HG03442 (cell line): ENCODE results near the gene ADCY4.

ENCODE experiments used
- ATAC-seq: cut with Tn5 transposase; IDR thresholded peaks from one replicate; pipeline ENCODE4 v1.9.1; 2021; ENCODE audit warnings: mild to moderate bottlenecking, moderate library complexity; ENCODE audit not compliant: unreplicated experiment

ADCY4 gene

GRCh38 chr14:24317141-24317928, 17.5 kb downstream of the ADCY4 start:
- ATAC-seq: no peak

DNA sequence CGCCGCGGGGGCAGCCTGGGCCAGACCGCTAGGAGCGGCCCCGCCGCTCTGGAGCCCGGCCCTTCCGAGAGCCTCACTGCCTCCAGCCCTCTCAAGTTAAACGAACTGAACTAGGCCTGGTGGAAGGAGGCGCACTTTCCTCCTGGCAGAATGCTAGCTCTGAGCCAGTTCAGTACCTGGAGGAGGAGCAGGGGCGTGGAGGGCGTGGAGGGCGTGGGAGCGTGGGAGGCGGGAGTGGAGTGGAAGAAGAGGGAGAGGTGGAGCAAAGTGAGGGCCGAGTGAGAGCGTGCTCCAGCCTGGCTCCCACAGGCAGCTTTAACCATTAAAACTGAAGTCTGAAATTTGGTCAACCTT, 18.3 kb downstream of the ADCY4 start:
- no peak for ATAC-seq

DNA sequence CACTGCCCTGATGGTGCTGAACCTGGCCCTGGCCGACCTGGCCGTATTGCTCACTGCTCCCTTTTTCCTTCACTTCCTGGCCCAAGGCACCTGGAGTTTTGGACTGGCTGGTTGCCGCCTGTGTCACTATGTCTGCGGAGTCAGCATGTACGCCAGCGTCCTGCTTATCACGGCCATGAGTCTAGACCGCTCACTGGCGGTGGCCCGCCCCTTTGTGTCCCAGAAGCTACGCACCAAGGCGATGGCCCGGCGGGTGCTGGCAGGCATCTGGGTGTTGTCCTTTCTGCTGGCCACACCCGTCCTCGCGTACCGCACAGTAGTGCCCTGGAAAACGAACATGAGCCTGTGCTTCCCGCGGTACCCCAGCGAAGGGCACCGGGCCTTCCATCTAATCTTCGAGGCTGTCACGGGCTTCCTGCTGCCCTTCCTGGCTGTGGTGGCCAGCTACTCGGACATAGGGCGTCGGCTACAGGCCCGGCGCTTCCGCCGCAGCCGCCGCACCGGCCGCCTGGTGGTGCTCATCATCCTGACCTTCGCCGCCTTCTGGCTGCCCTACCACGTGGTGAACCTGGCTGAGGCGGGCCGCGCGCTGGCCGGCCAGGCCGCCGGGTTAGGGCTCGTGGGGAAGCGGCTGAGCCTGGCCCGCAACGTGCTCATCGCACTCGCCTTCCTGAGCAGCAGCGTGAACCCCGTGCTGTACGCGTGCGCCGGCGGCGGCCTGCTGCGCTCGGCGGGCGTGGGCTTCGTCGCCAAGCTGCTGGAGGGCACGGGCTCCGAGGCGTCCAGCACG, 18.9 kb downstream of the ADCY4 start:
- ATAC-seq: no peak

DNA sequence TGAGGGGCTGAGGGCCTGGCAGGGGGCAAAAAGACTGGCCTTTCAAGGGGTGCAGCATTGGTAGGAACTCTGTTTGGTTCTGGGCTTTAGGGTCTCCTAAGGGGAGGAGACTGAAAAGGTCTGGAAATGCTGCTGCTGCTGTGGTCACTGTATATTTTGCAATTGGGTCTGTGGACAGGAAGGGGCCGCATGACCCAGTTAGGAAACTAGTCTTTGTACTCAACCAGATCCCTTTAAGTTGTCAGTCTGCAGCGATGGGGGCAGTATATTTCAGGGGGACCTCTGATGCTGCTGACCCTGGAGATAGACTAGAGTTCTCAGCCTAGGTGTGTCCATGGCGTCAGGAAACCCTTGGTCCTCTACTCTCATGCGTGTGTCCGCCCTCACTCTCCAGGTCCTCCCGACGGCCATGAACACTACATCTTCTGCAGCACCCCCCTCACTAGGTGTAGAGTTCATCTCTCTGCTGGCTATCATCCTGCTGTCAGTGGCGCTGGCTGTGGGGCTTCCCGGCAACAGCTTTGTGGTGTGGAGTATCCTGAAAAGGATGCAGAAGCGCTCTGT, 19.5 kb downstream of the ADCY4 start:
- no peak for ATAC-seq

- no peak for ATAC-seq
These were observed 20.3 kb downstream of the ADCY4 start for GRCh38 chr14:24314377-24315193.

- no peak for ATAC-seq
These were observed 21.0 kb downstream of the ADCY4 start for GRCh38 chr14:24313913-24314312.

DNA sequence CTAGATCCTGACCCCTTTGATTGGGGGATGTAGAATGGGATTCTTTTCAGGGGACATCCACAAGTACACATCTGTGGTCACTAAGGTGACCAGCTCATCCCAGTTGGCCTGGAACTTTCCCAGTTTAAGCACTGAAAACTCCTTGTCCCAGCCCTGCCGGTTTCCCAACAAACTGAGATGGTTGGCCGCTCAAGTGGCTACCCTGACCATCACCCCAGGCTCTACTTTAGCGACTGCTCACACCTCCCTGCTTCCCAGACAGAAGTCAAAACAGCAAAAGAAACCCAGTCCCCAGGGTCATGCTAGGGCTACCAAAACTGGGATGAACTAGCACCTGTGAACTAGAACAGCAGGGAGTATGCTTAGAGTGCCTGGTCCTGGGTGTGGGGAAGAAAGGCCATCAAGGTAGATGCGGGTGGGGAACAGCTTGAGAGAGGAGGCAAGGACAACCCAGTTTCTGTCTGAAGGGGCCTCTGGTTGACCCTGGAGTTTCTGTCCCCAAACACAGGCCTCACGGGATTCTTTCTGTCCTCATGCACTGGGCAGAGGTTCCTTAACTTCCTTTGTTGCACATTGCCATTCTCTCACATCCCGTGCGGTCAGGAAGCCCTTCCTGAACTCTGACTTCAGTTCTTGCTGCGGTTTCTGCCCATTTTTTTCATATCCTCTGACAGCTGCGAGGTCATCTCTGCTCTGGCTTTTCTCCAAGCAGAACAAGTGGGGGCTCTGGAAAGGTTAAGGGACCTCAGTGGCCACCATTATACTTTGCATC, 21.9 kb downstream of the ADCY4 start:
- ATAC-seq: no peak

GRCh38 chr14:24311837-24312615, 22.8 kb downstream of the ADCY4 start:
- no peak for ATAC-seq

DNA sequence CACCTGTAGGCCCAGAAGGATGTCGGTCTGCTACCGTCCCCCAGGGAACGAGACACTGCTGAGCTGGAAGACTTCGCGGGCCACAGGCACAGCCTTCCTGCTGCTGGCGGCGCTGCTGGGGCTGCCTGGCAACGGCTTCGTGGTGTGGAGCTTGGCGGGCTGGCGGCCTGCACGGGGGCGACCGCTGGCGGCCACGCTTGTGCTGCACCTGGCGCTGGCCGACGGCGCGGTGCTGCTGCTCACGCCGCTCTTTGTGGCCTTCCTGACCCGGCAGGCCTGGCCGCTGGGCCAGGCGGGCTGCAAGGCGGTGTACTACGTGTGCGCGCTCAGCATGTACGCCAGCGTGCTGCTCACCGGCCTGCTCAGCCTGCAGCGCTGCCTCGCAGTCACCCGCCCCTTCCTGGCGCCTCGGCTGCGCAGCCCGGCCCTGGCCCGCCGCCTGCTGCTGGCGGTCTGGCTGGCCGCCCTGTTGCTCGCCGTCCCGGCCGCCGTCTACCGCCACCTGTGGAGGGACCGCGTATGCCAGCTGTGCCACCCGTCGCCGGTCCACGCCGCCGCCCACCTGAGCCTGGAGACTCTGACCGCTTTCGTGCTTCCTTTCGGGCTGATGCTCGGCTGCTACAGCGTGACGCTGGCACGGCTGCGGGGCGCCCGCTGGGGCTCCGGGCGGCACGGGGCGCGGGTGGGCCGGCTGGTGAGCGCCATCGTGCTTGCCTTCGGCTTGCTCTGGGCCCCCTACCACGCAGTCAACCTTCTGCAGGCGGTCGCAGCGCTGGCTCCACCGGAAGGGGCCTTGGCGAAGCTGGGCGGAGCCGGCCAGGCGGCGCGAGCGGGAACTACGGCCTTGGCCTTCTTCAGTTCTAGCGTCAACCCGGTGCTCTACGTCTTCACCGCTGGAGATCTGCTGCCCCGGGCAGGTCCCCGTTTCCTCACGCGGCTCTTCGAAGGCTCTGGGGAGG, 23.9 kb downstream of the ADCY4 start, which contains the start of gene LTB4R:
Gene LTB4R, plus strand, starts transcription at position 857 of the 959 bp plus-strand sequence. CDS start 4,150 bp downstream, outside the sequence.
- peak; percentile 67 for ATAC-seq

DNA sequence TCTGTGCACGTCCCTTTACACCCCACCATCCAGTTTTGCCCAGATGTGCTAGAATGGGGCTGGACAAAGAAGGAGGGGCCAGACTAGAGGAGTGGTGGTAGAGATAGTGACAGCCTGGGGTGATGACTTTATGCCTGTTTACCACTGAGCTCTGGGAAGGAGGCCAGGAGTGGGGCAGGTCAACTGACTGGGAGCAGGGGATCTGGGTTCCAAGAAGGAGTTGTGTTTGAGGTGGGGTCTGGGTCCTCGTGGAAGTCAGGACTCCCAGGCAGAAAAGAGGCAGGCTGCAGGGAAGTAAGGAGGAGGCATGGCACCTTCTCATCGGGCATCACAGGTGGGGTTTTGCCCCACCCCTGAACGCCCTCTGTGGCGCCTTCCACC, 24.6 kb downstream of the ADCY4 start:
- no peak for ATAC-seq

GRCh38 chr14:24309538-24310264, 25.2 kb downstream of the ADCY4 start, which contains the start of gene LTB4R2:
TSS of gene LTB4R2 (plus strand) at chr14:24310140. CDS start at chr14:24310665, 525 bp downstream.
- ATAC-seq: no peak

DNA sequence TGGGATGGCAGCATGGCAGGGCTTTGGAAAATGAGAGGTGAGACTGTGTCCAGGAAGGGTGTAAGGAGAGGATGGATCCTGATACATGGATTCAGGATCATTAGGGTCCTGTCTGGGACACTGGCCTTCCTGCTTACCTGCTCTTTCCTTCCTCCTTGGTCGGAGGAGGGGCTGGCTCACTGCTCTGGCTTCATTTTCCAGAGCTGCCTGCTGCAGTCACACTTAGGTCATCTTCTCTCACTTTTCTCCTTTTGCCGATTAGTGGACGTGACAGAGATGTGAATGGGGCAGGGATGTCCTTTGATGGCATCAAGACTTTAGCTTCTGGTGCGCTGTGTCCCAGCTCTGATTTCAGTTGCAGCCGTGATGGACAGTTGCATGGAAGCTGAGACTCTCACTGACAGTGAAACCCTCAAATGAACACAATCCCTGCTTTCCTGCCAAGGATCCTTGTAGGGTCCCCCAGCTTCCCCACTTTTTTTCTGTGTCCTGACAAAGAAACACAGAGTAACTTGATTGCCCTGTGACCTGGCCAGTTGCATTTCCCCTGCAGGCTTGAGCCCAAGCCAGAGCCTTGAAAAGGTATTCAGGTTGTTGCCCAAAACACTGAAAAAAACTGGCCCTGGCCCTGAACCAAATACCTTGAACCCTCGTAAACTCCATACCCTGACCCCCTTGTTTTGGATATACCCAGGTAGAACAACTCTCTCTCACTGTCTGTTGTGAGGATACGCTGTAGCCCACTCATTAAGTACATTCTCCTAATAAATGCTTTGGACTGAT, 26.3 kb downstream of the ADCY4 start:
- ATAC-seq: no peak

DNA sequence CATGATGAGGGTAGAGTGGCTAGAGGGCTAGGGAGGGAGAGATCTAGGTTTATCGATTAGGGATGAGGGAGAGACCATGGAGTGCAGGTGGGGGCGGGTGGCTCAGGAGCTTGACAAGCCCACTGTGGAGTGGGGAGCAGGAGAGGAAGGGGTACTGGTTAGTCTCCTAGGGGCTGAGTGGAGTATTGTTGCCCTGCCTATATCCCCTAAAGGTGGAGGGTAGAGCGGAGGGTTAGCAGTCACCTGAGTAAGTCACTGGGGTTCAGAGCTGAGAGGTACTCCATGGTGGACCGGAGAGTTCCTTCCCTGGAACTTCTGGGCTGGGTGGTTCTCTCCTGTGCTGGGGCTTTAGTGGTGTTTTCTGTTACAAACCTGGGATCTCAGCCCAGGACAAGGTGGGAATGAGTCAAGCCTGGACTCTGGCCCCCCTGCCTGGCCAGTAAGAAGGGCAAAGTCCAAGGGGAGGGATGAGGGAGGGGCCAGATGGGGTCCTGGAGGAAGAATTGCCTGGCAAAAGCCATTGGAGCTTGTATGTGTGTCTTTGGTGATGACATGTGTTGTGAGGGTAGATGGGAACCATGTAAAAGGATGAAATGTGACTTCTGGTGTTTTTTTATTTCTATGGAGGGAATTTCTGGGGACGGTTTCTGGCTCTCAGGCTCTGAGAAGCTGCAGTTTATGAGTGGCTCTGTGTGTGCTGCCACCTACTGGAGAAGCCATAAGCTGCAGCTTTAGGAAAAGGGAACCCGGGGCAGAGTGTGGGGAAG, 27.1 kb downstream of the ADCY4 start, which contains the start of gene CIDEB:
Gene CIDEB, minus strand, starts transcription at position 403 of the 767 bp plus-strand sequence. Its CDS starts 119 bp downstream, at position 284.
- no peak for ATAC-seq

DNA sequence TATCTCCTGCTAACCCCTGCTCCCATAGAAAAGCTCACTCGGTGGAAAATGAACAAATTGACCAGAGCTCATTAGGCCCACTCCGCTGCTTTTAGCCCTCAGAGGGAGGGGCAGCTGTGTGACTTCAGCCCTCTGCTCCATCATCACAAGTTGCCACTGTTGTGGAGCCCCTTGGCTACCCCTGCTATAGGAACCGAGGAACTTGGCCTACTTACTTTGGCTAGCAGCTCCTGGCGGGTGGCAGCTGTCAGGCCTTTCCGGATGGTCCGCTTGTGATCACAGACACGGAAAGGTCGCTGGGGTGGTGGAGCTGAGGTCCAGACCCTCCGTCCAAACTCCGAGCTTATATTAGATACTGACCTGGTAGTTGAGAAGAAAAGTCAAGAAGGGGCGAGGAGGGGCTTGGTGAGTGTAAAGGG, 27.7 kb downstream of the ADCY4 start:
- no peak for ATAC-seq

GRCh38 chr14:24304019-24304387, 30.9 kb downstream of the ADCY4 start:
- no peak for ATAC-seq
